Stimulated activated CD4-positive, alpha-beta T cell treated with anti-CD3 and anti-CD28 coated beads, Interleukin-12 subunit alpha, Interleukin-12 subunit beta, amount 100 ng/mL, for 4 hours (primary cell): Measurements from ENCODE around the gene NFATC2.
"Not testable (repeated sequence)": the region's sequence is repeated elsewhere in the genome, so short reads cannot be mapped to it uniquely, and the experiment has no call there.

Experiments
- DNase-seq: peaks from one replicate; pipeline ENCODE4 v3.0.0-alpha.2; 2020

NFATC2 gene

DNA sequence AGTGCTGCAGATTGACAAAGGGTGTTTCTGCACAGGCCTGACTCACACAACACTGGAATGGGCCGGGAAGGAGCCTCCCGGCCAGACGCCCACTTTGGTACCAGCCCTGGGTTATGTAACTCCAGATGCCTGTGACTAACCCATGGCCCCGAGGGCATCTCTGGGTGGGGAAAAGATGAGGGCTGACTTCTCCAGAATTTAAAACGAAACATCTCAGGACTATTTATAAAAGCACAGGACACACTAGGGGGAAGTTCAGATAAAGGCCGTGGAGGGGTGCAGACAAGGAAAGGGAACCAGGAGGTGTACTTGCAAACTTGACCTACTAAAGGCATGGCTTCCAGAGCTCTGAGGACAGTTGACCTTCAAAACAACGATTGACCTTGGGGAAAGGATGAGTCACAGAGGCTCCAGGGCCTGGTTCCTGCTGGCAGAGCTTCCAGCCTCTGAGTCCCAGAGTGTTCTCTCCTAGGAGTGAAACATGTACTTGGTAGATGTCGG is 196.9 kb downstream of the NFATC2 start:
- no peak for DNase-seq

DNA sequence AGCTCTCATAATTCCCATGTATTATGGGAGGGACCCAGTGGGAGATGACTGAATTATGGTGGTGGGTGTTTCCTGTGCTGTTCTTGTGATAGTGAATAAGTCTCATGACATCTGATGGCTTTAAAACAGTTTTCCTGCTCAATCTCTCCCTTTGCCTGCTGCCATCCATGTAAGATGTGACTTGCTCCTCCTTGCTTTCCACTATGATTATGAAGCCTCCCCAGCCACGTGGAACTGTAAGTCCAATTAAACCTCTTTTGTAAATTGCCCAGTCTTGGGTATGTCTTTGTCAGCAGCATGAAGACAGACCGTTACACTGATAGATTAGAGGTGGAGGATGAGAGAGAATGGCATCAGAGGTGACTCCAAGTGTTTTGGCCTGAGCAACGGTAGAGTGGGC is 198.7 kb downstream of the NFATC2 start:
- DNase-seq: not testable (repeated sequence)

- DNase-seq: no peak
These were observed 199.8 kb downstream of the NFATC2 start for GRCh38 chr20:51342510-51343236.

DNA sequence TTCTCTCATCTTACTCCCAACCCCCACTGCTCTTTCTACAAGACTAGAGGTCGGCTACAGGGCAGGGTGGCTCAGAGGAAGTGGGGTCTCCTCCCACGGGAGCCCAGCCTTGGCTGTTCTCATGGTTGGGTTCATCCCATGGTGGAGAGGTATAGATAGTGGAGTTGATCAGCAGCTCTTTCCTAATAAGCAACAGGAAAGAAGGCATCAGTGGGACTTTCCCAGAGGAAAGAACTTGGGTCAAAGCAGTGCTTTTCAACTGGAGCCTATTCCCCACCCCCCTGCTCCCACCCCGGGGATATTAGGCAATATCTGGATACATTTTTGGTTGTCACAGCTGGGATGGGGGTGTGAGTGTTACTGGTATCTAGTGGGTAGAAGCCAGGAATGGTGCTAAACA is 200.9 kb downstream of the NFATC2 start:
- DNase-seq: no peak

GRCh38 chr20:51340451-51340840 is 202.1 kb downstream of the NFATC2 start:
- no peak for DNase-seq

GRCh38 chr20:51339721-51340450 is 202.6 kb downstream of the NFATC2 start:
- no peak for DNase-seq

- no peak for DNase-seq
These were observed 203.7 kb downstream of the NFATC2 start for GRCh38 chr20:51338692-51339440.

GRCh38 chr20:51337126-51337805 is 205.3 kb downstream of the NFATC2 start:
- no peak for DNase-seq
